H1 (cell line): ENCODE results near the gene TNFSF15. TPM values are rescaled to one million over a fixed set of nuclear protein-coding genes. Genes with fewer than 3 reads are reported as not detected.

ENCODE experiments used
- CTCF ChIA-PET: fragments of 300-600 bp; sonication (Branson Sonifier 250); formaldehyde crosslinking; loops from one replicate; lab custom pipeline; 2021; ENCODE audit not compliant: partially characterized antibody; lab: Charles Lee
- POLR2A ChIA-PET: fragments of 300-600 bp; sonication (Branson Sonifier 250); formaldehyde crosslinking; loops from one replicate; lab custom pipeline; 2021; ENCODE audit warnings: inconsistent platforms; ENCODE audit not compliant: partially characterized antibody; lab: Charles Lee
- DNase-seq, 2 experiments: peaks; one replicate each; pipeline versions ENCODE4 v3.0.0 to v3.0.0-alpha.2; 2010 to 2022; ENCODE audit warnings: low spot score in 2 of 2, low read depth in 1 of 2, mixed read lengths in 1 of 2
- FAIRE-seq: peaks from 2 replicates; lab custom pipeline; 2011; peaks lifted over from hg19 to GRCh38; lab: Jason Lieb, UNC
- H2AFZ ChIP-seq: 2 replicates; pipeline ENCODE4 v1.8.1; 2012; ENCODE audit warnings: low read length, inconsistent platforms
- H2AK5ac ChIP-seq: 2 replicates; pipeline ENCODE4 v1.6.1; 2013; ENCODE audit warnings: low read depth, low read length
- H2BK120ac ChIP-seq: replicated peaks from 2 replicates; pipeline ENCODE3; 2013; ENCODE audit warnings: low read depth, low read length, inconsistent platforms
- H2BK12ac ChIP-seq: 2 replicates; pipeline ENCODE4 v1.6.1; 2013; ENCODE audit warnings: low read depth, low read length
- H2BK15ac ChIP-seq: 2 replicates; pipeline ENCODE4 v1.6.1; 2013; ENCODE audit warnings: low read length
- H2BK20ac ChIP-seq: 2 replicates; pipeline ENCODE4 v1.6.1; 2013; ENCODE audit warnings: low read length
- H2BK5ac ChIP-seq: 2 replicates; pipeline ENCODE4 v1.6.1; 2013; ENCODE audit warnings: low read depth, low read length
- H3K14ac ChIP-seq: 2 replicates; pipeline ENCODE4 v1.6.1; 2013; ENCODE audit warnings: inconsistent platforms; ENCODE audit not compliant: insufficient read length
- H3K18ac ChIP-seq: 2 replicates; pipeline ENCODE4 v1.6.1; 2013; ENCODE audit warnings: low read length; ENCODE audit errors: extremely low read depth
- H3K23ac ChIP-seq: 2 replicates; pipeline ENCODE4 v1.6.1; 2013; ENCODE audit warnings: inconsistent platforms; ENCODE audit not compliant: insufficient read length
- H3K23me2 ChIP-seq: 2 replicates; pipeline ENCODE4 v1.6.1; 2013; ENCODE audit warnings: low read depth, low read length
- H3K27ac ChIP-seq: 2 replicates; pipeline ENCODE4 v1.6.1; 2011; ENCODE audit warnings: low read depth, low read length, inconsistent platforms
- H3K27me3 ChIP-seq, 4 experiments: replicated peaks in 1 of 4; 1 replicate in 1 of 4; 2 replicates in 3 of 4; pipeline versions ENCODE4 v1.6.1 to v1.8.1; 2011 to 2013; ENCODE audit warnings: low read length in 3 of 4, mild to moderate bottlenecking in 3 of 4, inconsistent platforms in 2 of 4, mixed read lengths in 2 of 4, moderate library complexity in 1 of 4; ENCODE audit not compliant: control insufficient read depth in 3 of 4, insufficient read depth in 3 of 4; ENCODE audit errors: extremely low read depth in 1 of 4
- H3K36me3 ChIP-seq, 4 experiments: 2 replicates each; pipeline versions ENCODE4 v1.6.1 to v1.8.1; 2011 to 2013; ENCODE audit warnings: mild to moderate bottlenecking in 4 of 4, low read length in 3 of 4, moderate library complexity in 2 of 4, control low read depth in 1 of 4, inconsistent platforms in 1 of 4; ENCODE audit not compliant: insufficient read depth in 4 of 4, control insufficient read depth in 2 of 4
- H3K4ac ChIP-seq: replicated peaks from 2 replicates; pipeline ENCODE3; 2013; ENCODE audit warnings: low read length, low read depth, mixed read lengths, inconsistent platforms; ENCODE audit not compliant: insufficient read length
- H3K4me1 ChIP-seq, 4 experiments: replicated peaks in 1 of 4; 1 replicate in 1 of 4; 2 replicates in 3 of 4; pipeline versions ENCODE4 v1.6.1 to v1.8.1; 2011 to 2013; ENCODE audit warnings: low read length in 3 of 4, inconsistent platforms in 2 of 4, mixed read lengths in 1 of 4; ENCODE audit not compliant: insufficient read depth in 4 of 4, control insufficient read depth in 3 of 4
- H3K4me2 ChIP-seq, 2 experiments: 2 replicates each; pipeline versions ENCODE4 v1.6.1 to v1.8.1; 2011 to 2013; ENCODE audit warnings: low read depth in 2 of 2, low read length in 2 of 2, control low read depth in 1 of 2, inconsistent platforms in 1 of 2, mild to moderate bottlenecking in 1 of 2; ENCODE audit not compliant: insufficient read depth in 1 of 2
- H3K4me3 ChIP-seq, 4 experiments: fragments of 200-600, 300-600 bp in 1 of 4; sonication (generic), shearing (Covaris generic), sonication (Bioruptor Twin) in 1 of 4; 2 replicates each; pipeline versions ENCODE4 v1.5.1 to v1.8.1; 2011 to 2016; ENCODE audit warnings: low read length in 4 of 4, low read depth in 3 of 4, control low read depth in 2 of 4, inconsistent platforms in 2 of 4, mild to moderate bottlenecking in 2 of 4, mixed read lengths in 1 of 4, moderate library complexity in 1 of 4; ENCODE audit not compliant: insufficient read depth in 2 of 4; ENCODE audit errors: extremely low read depth in 1 of 4
- H3K56ac ChIP-seq: replicated peaks from 2 replicates; pipeline ENCODE3; 2013; ENCODE audit warnings: low read depth, mild to moderate bottlenecking, mixed read lengths, low read length, inconsistent platforms; ENCODE audit not compliant: insufficient read length
- H3K79me1 ChIP-seq: 2 replicates; pipeline ENCODE4 v1.6.1; 2013; ENCODE audit warnings: low read depth, low read length, control low read depth
- H3K79me2 ChIP-seq, 2 experiments: 2 replicates each; pipeline versions ENCODE4 v1.6.1 to v1.8.1; 2012 to 2013; ENCODE audit warnings: low read length in 2 of 2, mild to moderate bottlenecking in 2 of 2, inconsistent platforms in 1 of 2; ENCODE audit not compliant: insufficient read depth in 2 of 2, control insufficient read depth in 1 of 2
- H3K9ac ChIP-seq, 4 experiments: replicated peaks in 1 of 4; 1 replicate in 1 of 4; 2 replicates in 3 of 4; pipeline versions ENCODE4 v1.6.1 to v1.8.1; 2011 to 2013; ENCODE audit warnings: low read depth in 3 of 4, low read length in 3 of 4, control low read depth in 2 of 4, mild to moderate bottlenecking in 2 of 4, moderate library complexity in 2 of 4, inconsistent platforms in 1 of 4; ENCODE audit errors: extremely low read depth in 1 of 4
- H3K9me3 ChIP-seq, 2 experiments: 2 replicates each; pipeline versions ENCODE4 v1.6.1 to v1.8.1; 2012 to 2013; ENCODE audit warnings: mild to moderate bottlenecking in 2 of 2, moderate library complexity in 2 of 2, control low read depth in 1 of 2, inconsistent platforms in 1 of 2, low read depth in 1 of 2, low read length in 1 of 2, mixed read lengths in 1 of 2; ENCODE audit not compliant: insufficient read depth in 2 of 2
- H4K20me1 ChIP-seq, 2 experiments: replicated peaks in 1 of 2; 2 replicates each; pipeline versions ENCODE3 to v1.8.1; 2011 to 2013; ENCODE audit warnings: inconsistent platforms in 2 of 2, low read length in 2 of 2, mild to moderate bottlenecking in 1 of 2; ENCODE audit not compliant: insufficient read depth in 2 of 2, control insufficient read depth in 1 of 2
- H4K5ac ChIP-seq: 2 replicates; pipeline ENCODE4 v1.6.1; 2013; ENCODE audit warnings: low read length, low read depth, mixed read lengths, inconsistent platforms; ENCODE audit not compliant: insufficient read length
- H4K8ac ChIP-seq: 2 replicates; pipeline ENCODE4 v1.8.0; 2013; ENCODE audit warnings: mild to moderate bottlenecking, moderate library complexity, low read length, inconsistent platforms; ENCODE audit not compliant: insufficient read depth; ENCODE audit errors: extremely low read depth
- H4K91ac ChIP-seq: replicated peaks from 2 replicates; pipeline ENCODE3; 2013; ENCODE audit warnings: low read length, mixed read lengths, inconsistent platforms; ENCODE audit not compliant: insufficient read length
- CBX5 ChIP-seq: fragments of 300-800, 300-1000 bp; sonication (generic); IDR thresholded peaks from 2 replicates; pipeline ENCODE4 v1.7.1; 2016; ENCODE audit warnings: antibody characterized with exemption, low read length, low read depth
- GTF2F1 ChIP-seq: IDR thresholded peaks from 2 replicates; pipeline ENCODE4 v1.6.1; 2012; ENCODE audit warnings: low read depth, low read length, improper control_type of control experiment, borderline replicate concordance
- HDAC6 ChIP-seq: IDR thresholded peaks from one replicate; pipeline ENCODE4 v1.7.1; 2012; ENCODE audit warnings: low read depth, mild to moderate bottlenecking, inconsistent platforms, low read length, moderate library complexity
- MAX ChIP-seq: IDR thresholded peaks from 2 replicates; pipeline ENCODE4 v1.6.1; 2012; ENCODE audit warnings: inconsistent platforms
- NANOG ChIP-seq: IDR thresholded peaks from 2 replicates; pipeline ENCODE4 v1.6.1; 2011; ENCODE audit warnings: low read length, low read depth, mild to moderate bottlenecking, inconsistent platforms; ENCODE audit not compliant: insufficient read depth, poor library complexity, severe bottlenecking
- SIN3A ChIP-seq, 2 experiments: IDR thresholded peaks in 1 of 2; conservative IDR thresholded peaks in 1 of 2; 2 replicates each; pipeline ENCODE4 v1.6.1; 2011 to 2012; ENCODE audit warnings: low read length in 2 of 2, improper control_type of control experiment in 1 of 2, low read depth in 1 of 2, mild to moderate bottlenecking in 1 of 2
- SIX5 ChIP-seq: IDR thresholded peaks from 2 replicates; pipeline ENCODE4 v1.6.1; 2011; ENCODE audit warnings: mild to moderate bottlenecking, low read depth, low read length
- SP2 ChIP-seq: IDR thresholded peaks from 2 replicates; pipeline ENCODE4 v1.6.1; 2012; ENCODE audit warnings: mild to moderate bottlenecking, low read length, inconsistent platforms
- TCF12 ChIP-seq: IDR thresholded peaks from 2 replicates; pipeline ENCODE4 v1.6.1; 2011; ENCODE audit warnings: low read depth, mild to moderate bottlenecking, low read length
- YY1 ChIP-seq: IDR thresholded peaks from 2 replicates; pipeline ENCODE4 v1.6.1; 2011; ENCODE audit warnings: low read depth, mild to moderate bottlenecking, low read length
- ZNF274 ChIP-seq: IDR thresholded peaks from 2 replicates; pipeline ENCODE4 v1.7.0; 2012; ENCODE audit warnings: low read length, borderline replicate concordance; ENCODE audit errors: extremely low read depth
- WGBS, 2 experiments: shearing (Covaris generic) in 1 of 2; methylation state at CpG; one replicate each; pipeline versions ENCODE4 v1.1.6 to v1.1.7; 2013 to 2015; ENCODE audit warnings: low lambda C conversion rate in 2 of 2, mixed read lengths in 2 of 2, inconsistent platforms in 1 of 2, low coverage in 1 of 2, missing lambda C conversion rate in 1 of 2; ENCODE audit not compliant: insufficient replicate concordance in 2 of 2, insufficient coverage in 1 of 2, insufficient read length in 1 of 2; ENCODE audit errors: extremely low coverage in 1 of 2, missing lambda C conversion rate in 1 of 2; 5-methylcytosine and 5-hydroxymethylcytosine counted together
- polyA plus RNA-seq, 7 experiments: library from polyadenylated mRNA; depleted of rRNA in 3 of 7; stranded (reverse) in 5 of 7; unstranded in 2 of 7; fragments of >200 nt in 5 of 7; fragments of 200-250 nt in 2 of 7; gene quantifications; 1 replicate in 5 of 7; 2 replicates in 1 of 7; 4 replicates in 1 of 7; pipeline versions ENCODE4 v1.2.1 to v1.2.3, GENCODE V29; 2011 to 2013; ENCODE audit warnings: missing spikeins in 2 of 7, mixed read lengths in 2 of 7
- total RNA-seq: library from RNA; stranded (reverse); fragmentation: NEBNext Ultra II Directional; extraction: Animal tissue kit (Norgen Biotek cat#: 25700); gene quantifications from 2 replicates; pipeline ENCODE4 v1.2.1, GENCODE V29; 2021

The TNFSF15 gene
- total and polyA plus RNA-seq, 2 of the 8 experiments (the other 6 are each of a cell fraction or from before 2014, with no cell fraction given), result 0.09 to 0.17 TPM

DNA sequence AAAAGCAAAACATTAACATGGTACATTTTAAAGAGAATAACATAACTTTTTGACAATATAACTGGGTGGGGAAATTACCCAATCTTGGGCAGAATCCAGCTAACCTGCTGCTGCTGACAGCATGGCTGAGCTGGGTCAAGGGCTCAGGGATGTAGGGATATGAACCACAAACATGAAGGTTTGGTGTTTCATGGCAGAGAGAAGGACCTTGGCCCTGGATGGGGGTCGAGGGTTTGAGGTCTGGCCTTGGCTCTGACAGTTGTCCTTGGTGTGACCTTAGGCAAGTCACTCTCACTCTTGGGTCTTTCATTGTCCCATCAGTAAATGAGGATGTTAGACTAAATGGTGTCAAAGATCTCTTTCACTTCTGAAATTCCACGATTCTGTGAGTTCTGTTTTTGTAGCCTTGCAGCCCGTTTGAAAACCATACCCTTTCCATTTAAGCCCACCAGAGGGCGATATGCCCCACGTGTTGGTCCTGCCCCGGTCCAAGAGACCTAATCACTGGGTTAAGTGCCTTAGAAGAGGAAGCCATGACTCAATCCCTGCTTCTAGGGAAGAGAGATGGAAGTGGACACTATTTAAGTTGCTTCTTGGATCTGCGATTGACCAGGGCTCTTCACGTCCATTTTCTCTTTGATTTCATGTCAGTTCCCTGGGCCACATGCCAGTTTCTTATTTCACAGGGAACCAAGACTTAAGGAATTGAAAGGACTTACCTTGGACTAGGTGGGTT lies 67.1 kb downstream of the TNFSF15 start:
- Histone ChIP-seq H4K5ac (no peak overlapping the region), H2AK5ac (no peak overlapping the region), H3K23me2 (no peaks in the 10 kb centered on the region), H3K4me1 (no peaks in the 10 kb centered on the region), H3K9me3 (no peaks in the 10 kb centered on the region), H3K4me2 (no peak overlapping the region), H2BK15ac (no peak overlapping the region), H3K9ac (no peak overlapping the region), H2BK120ac (no peak overlapping the region), H2BK5ac (no peak overlapping the region), H3K27ac (no peak overlapping the region), H3K79me2 (no peaks in the 10 kb centered on the region), H3K18ac (no peak overlapping the region), H2BK20ac (no peak overlapping the region), H3K27me3 (no peaks in the 10 kb centered on the region), H3K79me1 (no peaks in the 10 kb centered on the region), H2BK12ac (no peak overlapping the region), H4K91ac (no peak overlapping the region), H4K8ac (no peak overlapping the region), H3K56ac (no peak overlapping the region), H2AFZ (no peak overlapping the region), H3K36me3 (no peaks in the 10 kb centered on the region), H3K4ac (no peak overlapping the region), H3K14ac (no peak overlapping the region), H3K4me3 (no peak overlapping the region), H3K23ac (no peak overlapping the region), H4K20me1 (no peaks in the 10 kb centered on the region)
- POLR2A ChIA-PET, result no interaction called here
- CTCF ChIA-PET, result interaction anchor here (0.7 to 14.7 kb wide), 29 partner anchors 12 to 333 kb away, joined by 3 to 269 read pairs (median 4); partner anchors contain the start of gene TEX48
- FAIRE-seq (peak; percentile 82), DNase-seq (peak; percentile 46 to 78)
- 39% methylated on average over 8 of the region's 8 CpGs; no CpG with 5 or more reads in 1 of the 2 experiments for WGBS, 2 experiments
- peak; percentile 71 for TF ChIP-seq MAX
- TF ChIP-seq ZNF274, result no peak
- no peak for TF ChIP-seq SIN3A (conservative IDR thresholded peaks at IDR 0.05 in 1 of 2, IDR thresholded peaks at IDR 0.05 in 1 of 2; ENCODE audit: low read depth in 1 of 2, low read length in 2 of 2)
- no peak for TF ChIP-seq TCF12
- no peak for TF ChIP-seq HDAC6
- TF ChIP-seq CBX5, result no peak
- no peak for TF ChIP-seq GTF2F1
- no peak for TF ChIP-seq SIX5
- TF ChIP-seq YY1, result peak; percentile 81
- TF ChIP-seq SP2, result no peak
- no peak for TF ChIP-seq NANOG
